RKO (cell line): ENCODE data around the gene SEBOX.
A peak's percentile ranks its signal among the peaks of the same experiment; 100 is the strongest.

Source experiments
- DNase-seq: peaks from one replicate; pipeline ENCODE4 v3.0.0-alpha.2; 2016; ENCODE audit warnings: low spot score

The SEBOX gene

DNA sequence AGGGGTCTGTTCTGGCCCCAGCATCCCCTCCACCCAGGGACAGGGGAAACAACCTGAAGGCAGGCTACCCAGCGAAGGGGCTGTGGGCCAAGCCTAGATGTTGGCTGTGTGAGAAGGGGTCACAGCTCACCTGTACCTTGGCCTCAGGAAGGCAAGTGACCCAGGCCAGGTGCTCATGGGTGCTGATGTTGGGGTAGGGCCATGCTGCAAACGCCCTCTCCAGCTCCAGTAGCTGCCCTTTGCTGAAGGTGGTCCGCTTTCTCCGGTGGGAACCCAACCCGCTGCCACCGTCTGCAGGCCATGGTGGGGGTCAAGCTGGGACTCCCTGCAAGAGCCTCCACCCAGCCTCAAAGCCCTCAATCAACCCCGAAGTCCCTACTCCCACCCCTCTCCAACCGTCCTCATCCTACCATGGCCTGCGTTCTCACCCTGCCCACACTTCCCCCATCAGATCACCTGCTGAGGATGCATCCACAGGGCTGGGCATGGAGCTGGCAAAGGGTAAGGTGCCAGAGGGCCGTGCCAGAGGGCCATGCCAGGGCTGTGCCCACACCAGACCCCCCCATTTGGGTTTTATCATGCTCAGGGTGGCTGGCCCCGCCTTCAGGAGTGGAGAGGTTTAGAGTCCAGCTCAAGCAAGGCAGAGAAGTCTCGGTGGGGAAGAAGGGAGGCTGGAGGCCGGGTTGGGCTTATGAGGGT is at the start of gene SEBOX:
Gene SEBOX (minus strand): TSS at position 535 of the 699 bp plus-strand sequence. CDS start 48 bp downstream, at position 487.
- DNase-seq: no peak

- DNase-seq: no peak
These were observed 48.8 kb upstream of the SEBOX start for GRCh38 chr17:28413804-28414203.

DNA sequence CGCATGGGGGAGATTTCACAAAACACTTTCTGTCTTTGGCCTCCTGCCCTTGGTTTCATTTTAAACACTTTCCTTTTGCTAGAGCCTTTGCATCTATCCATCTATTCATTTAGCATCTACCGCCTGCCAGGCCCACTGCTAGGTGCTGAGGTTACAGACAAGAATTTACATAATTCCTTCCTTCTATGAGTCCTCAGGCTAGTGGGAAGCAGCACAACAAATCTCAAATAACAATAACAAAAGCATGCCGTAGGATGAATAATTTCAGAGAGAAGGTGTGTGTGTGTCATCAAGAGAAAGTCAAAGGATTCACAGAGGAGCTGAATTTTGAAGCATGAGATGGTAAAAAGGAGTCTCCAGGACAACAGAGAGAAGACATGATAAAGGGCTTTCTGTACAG is 47.1 kb upstream of the SEBOX start:
- DNase-seq: no peak

- DNase-seq: no peak
These were observed 42.9 kb upstream of the SEBOX start for GRCh38 chr17:28407974-28408306.

DNA sequence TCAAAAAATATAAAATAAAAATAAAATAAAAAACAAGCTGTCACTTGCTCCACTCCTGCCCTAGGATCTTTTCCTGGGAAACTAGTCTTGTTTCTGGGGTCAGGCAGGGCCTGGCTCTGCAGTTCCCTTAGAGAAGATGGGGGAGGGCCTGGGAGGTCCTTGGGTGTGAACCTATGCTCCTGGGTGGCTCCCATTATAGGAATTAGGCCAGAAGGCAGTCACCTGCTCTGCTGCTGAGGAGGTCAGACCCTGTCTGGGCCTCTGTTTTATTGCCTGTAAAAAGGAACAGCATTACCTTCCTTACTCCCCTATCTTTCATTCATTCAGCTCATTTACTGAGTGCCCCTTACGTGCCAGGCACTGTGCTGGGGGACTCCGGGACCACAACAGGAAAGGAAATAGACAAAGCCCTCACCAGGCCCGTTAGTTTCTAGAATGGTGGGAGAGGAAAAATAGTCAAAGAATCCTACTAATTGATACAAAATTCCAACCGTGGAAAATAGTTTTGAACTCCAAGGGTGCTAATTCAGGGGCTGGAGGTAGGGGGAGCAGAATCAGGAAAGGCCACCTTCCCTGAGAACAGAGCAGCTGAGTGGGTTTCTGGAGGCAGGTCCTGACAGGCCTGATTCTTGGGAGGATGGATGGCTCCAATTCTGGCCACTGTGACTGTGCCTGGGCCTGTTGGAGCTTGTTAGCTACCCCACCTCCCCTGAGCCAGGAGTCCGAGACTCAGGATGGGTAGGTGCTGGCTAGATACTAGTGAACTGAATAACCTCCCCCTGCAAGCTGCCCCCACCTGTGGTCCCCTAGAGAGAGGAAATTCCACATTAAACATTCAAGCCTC is 42.4 kb upstream of the SEBOX start:
- DNase-seq: no peak

DNA sequence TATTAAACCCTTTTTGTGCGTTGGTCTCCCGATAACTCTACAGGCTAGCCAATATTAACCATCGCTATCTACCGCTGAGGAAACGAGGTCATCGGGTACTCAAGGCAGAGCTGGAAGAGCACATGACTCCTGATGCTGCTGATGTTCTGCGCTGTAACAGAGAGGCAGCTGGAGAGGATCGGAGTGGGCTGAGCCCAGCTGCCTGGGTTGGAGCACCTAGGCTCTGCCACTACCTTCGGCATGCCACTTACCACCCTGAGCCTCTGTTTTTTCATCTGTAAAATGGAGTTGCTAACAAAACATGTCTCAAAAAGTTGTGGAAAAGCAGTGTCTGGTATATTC is 41.4 kb upstream of the SEBOX start:
- no peak for DNase-seq

DNA sequence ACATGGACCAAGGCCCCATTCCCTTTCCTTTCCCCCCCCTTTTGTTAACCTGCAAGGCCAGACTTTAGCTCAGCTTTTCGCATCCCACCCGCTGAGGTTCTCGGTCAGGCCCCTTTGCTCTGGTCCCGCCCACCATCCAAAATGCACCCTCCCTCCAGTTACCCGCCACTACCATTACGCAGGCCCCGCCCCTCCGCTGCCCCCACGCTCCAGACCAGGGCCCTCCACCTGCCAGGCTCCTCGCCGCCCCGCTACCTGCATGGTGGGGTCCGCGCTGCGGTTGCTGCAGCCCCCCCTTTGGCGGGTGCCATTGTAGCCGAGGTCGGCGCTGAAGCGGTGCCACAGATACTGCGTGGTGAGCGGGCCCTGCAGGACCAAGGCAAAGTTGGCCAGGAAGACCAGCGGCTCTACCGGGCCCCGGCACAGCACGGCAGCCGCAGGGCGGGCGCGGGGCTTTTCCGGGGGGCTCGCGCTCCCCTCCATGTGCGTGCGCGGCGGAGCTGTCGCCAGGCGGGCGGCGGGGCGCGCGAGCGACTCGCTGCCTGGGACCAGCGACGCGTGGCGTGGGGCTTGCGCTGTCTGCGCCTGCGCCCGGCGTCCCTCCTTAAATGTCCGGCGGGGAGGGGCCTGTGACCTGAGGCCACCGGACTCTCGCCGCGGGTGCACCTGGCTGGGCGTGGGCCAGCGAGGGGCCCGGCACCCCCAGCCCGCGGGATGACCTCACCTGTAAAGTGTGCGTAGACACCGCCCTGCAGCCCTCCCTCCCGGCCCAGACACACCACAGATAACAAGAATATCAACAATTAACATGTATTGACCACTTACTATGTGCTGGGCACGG is 40.9 kb upstream of the SEBOX start, which contains the start of gene SLC46A1:
Gene SLC46A1 (minus strand): TSS at position 581 of the 841 bp plus-strand sequence. CDS start 98 bp downstream, at position 483.
- DNase-seq: peak; percentile 62

DNA sequence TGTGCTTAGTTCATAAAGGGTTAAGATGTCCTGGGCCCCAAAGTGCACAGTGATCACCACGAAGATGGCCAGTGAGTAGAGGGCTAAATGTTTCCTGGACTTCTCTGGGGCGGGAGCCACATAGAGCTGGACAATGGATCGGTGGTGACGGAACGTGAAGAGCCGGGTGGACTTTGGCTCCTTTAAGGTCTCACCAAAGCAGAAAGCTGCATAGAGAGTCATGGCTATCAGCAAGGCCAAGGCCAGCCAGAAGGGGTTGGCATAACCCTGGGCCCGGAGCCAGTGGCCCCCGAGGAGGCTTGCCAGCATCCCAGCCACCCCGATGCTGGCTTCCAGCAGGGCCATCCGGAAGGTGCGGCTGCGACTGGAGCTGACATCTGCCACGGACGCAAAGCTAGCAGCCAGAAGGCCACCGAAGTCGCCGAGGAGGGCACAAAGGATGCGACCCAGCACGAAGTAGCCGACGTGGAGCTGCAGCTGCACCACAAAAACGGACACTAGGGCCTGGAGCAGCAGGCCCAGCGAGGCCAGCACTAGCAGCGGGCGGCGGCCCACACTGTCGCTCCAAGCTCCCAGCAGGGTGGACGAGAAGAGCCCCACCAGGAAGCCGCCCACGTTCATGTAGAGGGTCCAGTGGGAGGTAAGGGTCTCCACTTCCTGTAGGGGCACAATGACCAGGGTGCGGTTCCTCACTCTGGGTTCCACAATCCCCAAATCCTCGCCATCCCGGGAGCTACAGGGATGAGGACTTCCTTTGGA is 40.0 kb upstream of the SEBOX start:
- DNase-seq: peak; percentile 45

- DNase-seq: no peak
These were observed 39.4 kb upstream of the SEBOX start for GRCh38 chr17:28404461-28404811.

DNA sequence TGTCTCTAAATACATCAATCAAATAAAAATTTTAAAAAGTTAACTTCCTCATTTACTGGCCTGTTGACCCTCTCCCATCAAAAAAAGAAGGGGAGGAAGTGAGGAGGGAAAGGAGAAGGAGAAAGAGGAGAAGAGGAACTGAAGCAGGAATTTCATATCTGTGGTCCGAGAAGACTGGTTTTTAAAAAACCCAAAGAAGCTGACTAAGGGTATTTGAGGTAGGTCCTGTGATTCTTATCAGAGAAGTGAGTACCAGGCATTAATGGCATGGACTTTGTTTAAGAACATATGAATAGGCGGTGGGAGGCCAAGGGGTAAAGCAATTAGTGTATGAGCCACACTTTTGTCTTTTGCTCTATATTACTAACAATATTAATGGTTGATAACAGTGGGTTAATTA is 39.0 kb upstream of the SEBOX start:
- no peak for DNase-seq

DNA sequence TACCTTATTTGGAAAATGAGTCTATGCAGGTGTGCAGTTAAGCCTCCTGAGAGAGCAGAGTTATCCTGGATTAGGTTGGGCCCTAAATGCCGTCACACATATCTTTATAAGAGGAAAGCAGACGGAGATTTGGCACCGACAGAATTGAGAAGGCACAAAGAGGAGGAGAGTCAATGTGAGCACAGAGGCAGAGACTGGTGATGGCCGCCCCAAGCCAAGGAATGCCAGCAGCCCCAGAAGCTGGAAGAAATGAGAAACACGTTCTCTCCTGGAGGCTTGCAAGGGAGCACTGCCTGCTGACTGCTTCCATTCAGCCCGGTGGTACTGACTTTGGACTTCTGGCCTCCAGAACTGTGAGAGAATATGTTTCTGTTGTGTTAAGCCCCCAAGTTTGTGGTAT is 37.8 kb upstream of the SEBOX start:
- DNase-seq: no peak

GRCh38 chr17:28402224-28402630 is 37.2 kb upstream of the SEBOX start:
- DNase-seq: no peak

GRCh38 chr17:28399808-28400207 is 34.8 kb upstream of the SEBOX start:
- no peak for DNase-seq

GRCh38 chr17:28398280-28398981 is 33.4 kb upstream of the SEBOX start:
- no peak for DNase-seq

- DNase-seq: no peak
These were observed 32.8 kb upstream of the SEBOX start for GRCh38 chr17:28397687-28398279.

- DNase-seq: no peak
These were observed 32.3 kb upstream of the SEBOX start for GRCh38 chr17:28397275-28397674.

- no peak for DNase-seq
These were observed 31.7 kb upstream of the SEBOX start for GRCh38 chr17:28396635-28397239.

DNA sequence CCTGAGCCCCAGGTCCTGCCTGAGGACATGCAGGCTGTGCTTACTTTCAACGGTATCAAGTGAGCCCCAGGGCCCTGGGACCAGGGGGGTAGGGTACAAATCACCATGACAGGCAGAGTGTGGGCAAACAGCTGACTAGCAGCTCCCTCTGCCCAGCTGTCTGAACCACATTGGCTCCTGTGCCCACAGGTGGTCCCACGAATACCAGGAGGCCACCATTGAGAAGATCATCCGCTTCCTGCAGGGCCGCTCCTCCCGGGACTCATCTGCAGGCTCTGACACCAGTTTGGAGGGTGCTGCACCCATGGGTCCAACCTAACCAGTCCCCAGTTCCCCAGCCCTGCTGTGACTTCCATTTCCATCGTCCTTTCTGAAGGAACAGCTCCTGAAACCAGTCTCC is 31.0 kb upstream of the SEBOX start:
- DNase-seq: no peak

DNA sequence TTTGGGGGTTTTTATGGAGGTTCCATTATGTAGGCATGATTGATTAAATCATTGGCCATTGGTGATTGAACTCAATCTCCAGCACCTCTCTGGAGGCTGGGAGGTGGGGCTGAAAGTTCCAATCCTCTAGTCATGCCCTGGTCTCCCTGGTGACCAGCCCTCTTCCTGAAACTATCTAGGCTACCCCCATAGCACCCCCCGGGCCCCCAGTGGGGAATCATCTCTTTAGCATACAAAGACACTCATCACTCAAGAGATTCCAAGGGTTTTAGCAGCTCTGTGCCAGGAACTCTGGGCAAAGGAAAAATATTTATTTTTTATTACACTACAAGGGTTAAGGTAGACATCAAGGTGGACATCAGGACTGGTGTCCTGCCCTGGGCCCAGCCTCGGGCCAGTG is 30.4 kb upstream of the SEBOX start:
- DNase-seq: no peak

GRCh38 chr17:28394337-28395116 is 29.5 kb upstream of the SEBOX start:
- no peak for DNase-seq
